ENCODE data around the gene GPATCH4. TPM values are rescaled to one million over a fixed set of nuclear protein-coding genes. Genes with fewer than 3 reads are reported as not detected.

GPATCH4 gene
- total RNA-seq, 1 experiment from 2014 or later: 71.7 TPM

GRCh38 chr1:156618853-156619581 is 17.7 kb upstream of the GPATCH4 start, which contains the start of gene HAPLN2:
HAPLN2 (plus strand) TSS chr1:156619415; CDS start chr1:156623491, 4,076 bp downstream.
- peaks cover 62% of the 10 kb centered on the region for H3K27me3 Mint-ChIP-seq (ENCODE audit: low read depth)
- no CpG with 5 or more reads among the region's 7 CpGs for WGBS (ENCODE audit: extremely low coverage, insufficient read length, low lambda C conversion rate)
- H2AFZ ChIP-seq (ENCODE audit: low read length): no peak within 1 kb of the TSS
- no peak within 1 kb of the TSS for H3K23ac ChIP-seq (ENCODE audit: insufficient read length, low read depth, low read length)
- no peak within 1 kb of the TSS for H2BK12ac ChIP-seq (ENCODE audit: insufficient read length, low read depth, low read length)
- H3K79me1 ChIP-seq (ENCODE audit: insufficient read depth, low read depth, low read length, poor library complexity, severe bottlenecking): no peaks in the 10 kb centered on the region
- no peak within 1 kb of the TSS for H4K91ac ChIP-seq (ENCODE audit: insufficient read length, low read depth, low read length)
- no peak within 1 kb of the TSS for H3K27ac ChIP-seq (ENCODE audit: insufficient read length, low read depth, low read length)
- peak within 1 kb of the TSS in 1 of 2 experiments; percentile 58; a peak in 3 of 5 replicates for H3K4me3 Mint-ChIP-seq
- H4K5ac ChIP-seq (ENCODE audit: insufficient read length, low read depth, low read length): no peak within 1 kb of the TSS
- H3K56ac ChIP-seq (ENCODE audit: insufficient read length, low read depth, low read length): no peak within 1 kb of the TSS
- peaks cover 4% of the 10 kb centered on the region for H3K23me2 ChIP-seq (ENCODE audit: insufficient read length, low read depth, low read length, poor library complexity, severe bottlenecking)
- H2BK15ac ChIP-seq (ENCODE audit: low read depth, low read length): no peak within 1 kb of the TSS
- no peaks in the 10 kb centered on the region for H3K79me2 ChIP-seq (ENCODE audit: insufficient read depth, low read length)
- no peaks in the 10 kb centered on the region for H3K9me3 ChIP-seq (ENCODE audit: control insufficient read depth, low read depth, low read length)
- no peak within 1 kb of the TSS for H3K18ac ChIP-seq (ENCODE audit: insufficient read length, low read depth, low read length)
- H3K4me1 Mint-ChIP-seq: peaks cover 8 to 10% of the 10 kb centered on the region in 2 experiments
- H2BK5ac ChIP-seq (ENCODE audit: insufficient read length, low read length): no peak within 1 kb of the TSS
- H2BK20ac ChIP-seq (ENCODE audit: low read depth, low read length, poor library complexity, severe bottlenecking): no peak within 1 kb of the TSS
- peak; percentile 74 for TF ChIP-seq CTCF (conservative IDR thresholded peaks at IDR 0.05)
- DNase-seq: peak; percentile 80
- peak within 1 kb of the TSS; percentile 35 for H3K4me2 ChIP-seq (ENCODE audit: insufficient read depth, insufficient read length, low read length)
- H4K8ac ChIP-seq (replicated peaks; ENCODE audit: insufficient read length, low read depth, low read length): no peak within 1 kb of the TSS
- H3K27me3 ChIP-seq (ENCODE audit: insufficient read depth, low read length): peaks cover 17% of the 10 kb centered on the region
- no peaks in the 10 kb centered on the region for H3K36me3 Mint-ChIP-seq (ENCODE audit: insufficient read depth in 1 of 3, low read depth in 3 of 3)
- no peak within 1 kb of the TSS for H2AK5ac ChIP-seq (ENCODE audit: insufficient read length, low read length)
- H4K20me1 ChIP-seq (ENCODE audit: control insufficient read depth, insufficient read depth, insufficient read length): no peaks in the 10 kb centered on the region
- no peak within 1 kb of the TSS for H3K9ac ChIP-seq (ENCODE audit: extremely low read depth, insufficient read length, low read length)
- H3K14ac ChIP-seq (ENCODE audit: insufficient read depth, low read length): no peak within 1 kb of the TSS
- H3K4me1 ChIP-seq (ENCODE audit: insufficient read depth, low read length): no peaks in the 10 kb centered on the region; the same call in 1 of the 2 replicates
- no peak within 1 kb of the TSS for H3K4ac ChIP-seq (ENCODE audit: low read depth, low read length)
- no peak within 1 kb of the TSS for H3K27ac Mint-ChIP-seq
- no peaks in the 10 kb centered on the region; a peak in 2 of 5 replicates for H3K9me3 Mint-ChIP-seq
- no peak within 1 kb of the TSS for H3T11ph ChIP-seq (ENCODE audit: low read length)
- no peak within 1 kb of the TSS for H2BK120ac ChIP-seq (ENCODE audit: low read depth, low read length, poor library complexity, severe bottlenecking)
